Limb (tissue), 2 donors: ENCODE results near the gene SKAP1.
"Not testable (repeated sequence)": the region's sequence is repeated elsewhere in the genome, so short reads cannot be mapped to it uniquely, and the experiment has no call there.

ENCODE experiments used
- DNase-seq, 2 donors: peaks; one replicate each; pipeline ENCODE4 v3.0.0-alpha.2; 2016; ENCODE audit errors: extremely low spot score in 2 of 2

Gene SKAP1

GRCh38 chr17:48413613-48414405 lies 16.2 kb downstream of the SKAP1 start:
- no peak for DNase-seq

GRCh38 chr17:48412841-48413240 lies 17.2 kb downstream of the SKAP1 start:
- no peak for DNase-seq

DNA sequence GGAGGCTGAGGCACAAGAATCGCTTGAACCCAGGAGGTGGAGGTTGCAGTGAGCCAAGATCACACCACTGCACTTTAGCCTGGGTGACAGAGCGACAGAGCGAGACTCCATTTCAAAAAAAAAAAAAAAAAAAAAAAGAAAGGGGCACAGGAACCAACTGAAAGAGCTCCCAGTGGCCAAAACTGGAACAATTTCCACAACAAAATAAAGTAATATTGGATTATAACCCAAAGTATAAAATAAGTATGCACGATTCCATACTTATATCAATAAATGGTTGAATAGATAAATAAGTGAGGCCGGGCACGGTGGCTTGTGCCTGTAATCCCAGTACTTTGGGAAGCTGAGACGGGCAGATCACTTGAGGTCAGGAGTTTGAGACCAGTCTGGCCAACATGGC lies 19.2 kb downstream of the SKAP1 start:
- not testable (repeated sequence) for DNase-seq

DNA sequence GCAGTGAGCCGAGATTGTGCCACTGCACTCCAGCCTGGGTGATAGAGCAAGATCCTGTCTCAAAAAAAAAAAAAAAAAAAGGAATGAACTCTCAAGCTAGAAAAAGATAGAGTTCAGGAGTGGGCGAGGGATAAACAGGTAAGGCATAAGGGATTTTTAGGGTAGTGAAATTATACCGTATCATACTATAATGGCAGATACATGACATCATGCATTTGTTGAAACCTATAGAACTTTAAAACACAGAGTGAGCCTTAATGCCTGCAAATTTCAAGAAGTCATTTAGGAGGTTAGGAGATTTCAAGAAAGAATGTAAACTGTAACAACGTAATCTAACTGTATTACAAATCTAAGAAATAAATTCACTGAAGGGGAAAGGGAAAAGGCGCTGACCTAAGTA lies 20.4 kb downstream of the SKAP1 start:
- DNase-seq = no peak

DNA sequence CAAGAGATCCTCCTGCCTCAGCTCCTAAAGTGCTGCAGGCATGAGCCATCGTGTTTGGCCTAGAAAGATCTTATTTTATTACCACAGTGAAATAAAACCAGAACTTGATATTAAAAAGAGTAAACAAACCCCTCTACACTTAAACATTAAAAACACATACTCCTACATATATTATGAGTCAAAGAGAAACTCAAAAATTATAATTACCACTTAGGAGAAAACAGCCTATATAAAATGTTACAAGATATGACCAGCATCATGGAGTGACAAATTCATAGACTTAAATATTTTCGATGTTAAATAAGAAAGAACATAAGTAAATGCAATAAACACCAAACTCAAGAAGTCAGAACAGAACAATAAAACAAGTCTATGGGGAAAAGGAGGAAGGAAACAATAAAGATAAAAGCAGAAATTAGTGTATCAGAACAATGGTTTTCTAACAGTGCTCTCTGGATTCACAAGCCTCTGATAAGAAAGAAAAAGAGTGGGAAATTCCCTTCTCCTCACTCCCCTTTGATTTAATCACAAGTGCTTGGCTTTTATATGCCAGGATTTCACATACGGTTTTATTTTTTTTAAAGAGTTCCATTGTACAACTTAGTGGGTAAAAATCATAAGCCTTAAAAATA lies 23.0 kb downstream of the SKAP1 start:
- DNase-seq = no peak

DNA sequence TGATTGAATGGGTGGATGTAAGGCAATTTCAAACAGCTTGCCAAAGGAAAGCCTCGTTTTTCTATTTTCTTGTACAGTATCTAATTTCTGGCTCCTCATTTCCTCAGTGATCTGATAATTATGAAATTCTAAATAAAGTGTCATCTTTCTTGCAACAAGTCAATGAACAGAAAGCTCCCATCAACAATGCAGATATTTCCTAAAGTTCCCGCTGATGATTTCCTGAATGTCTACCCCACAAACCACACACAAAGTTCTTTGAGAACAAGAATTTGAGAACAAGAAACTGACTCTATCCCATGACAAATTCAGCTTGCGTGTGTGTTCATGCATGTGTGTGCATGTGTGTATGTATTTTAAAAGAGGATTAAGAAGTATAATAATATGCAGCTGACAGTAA lies 35.2 kb downstream of the SKAP1 start:
- DNase-seq = no peak

DNA sequence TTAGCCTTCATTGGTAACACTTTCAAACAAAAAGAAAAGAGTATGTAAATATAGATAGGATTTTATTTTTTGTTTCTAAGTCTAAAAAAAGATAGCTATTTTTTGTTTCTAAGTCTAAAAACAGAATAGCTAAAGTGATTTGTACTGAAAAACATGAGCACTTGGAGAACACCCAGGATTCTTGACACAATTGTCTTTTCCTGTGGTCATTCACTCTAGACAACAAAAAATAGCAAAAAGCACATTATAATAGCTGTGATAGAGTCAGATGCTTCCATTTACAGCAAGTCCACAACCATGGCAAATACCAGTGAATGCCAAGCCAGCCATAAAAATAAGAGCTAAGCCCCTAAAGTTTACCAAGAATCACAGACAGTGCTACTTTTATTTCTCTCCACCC lies 36.7 kb downstream of the SKAP1 start:
- DNase-seq = no peak

DNA sequence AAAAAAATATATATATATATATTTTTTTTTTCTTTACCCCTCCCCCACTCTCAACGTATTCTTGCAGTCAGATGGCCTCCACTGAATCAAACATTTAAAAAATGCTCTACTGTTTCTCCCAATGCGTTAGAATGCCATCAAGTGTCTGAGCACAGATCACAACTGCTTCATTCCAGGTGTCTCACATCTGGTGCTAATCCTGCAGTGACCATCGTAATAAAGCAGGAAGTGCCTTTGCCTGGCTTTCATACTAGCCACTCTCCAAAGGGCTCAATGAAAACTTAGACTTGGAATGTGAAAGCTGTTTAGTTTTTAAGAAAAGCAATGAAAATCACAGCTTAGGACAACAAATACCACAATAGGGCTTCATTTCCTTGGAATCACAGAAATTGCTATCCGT lies 37.2 kb downstream of the SKAP1 start:
- no peak for DNase-seq

DNA sequence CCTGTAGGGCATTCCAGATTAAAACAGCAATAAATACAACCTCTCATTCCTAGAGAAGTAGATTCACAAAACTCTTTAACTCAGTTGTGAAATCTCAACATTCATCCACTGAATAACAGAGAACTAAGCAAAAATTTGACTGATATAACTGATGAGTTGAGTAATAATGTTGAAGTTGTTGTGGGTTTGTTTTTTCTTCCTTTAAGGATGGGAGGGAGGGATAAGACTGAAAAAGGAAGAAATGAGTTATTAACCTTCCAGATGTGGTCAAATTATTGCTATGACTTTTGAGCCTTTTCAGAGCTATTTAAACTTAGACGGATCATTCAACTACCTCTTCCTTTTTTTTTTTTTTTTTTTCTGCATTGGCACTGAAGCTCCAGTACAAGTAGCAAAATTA lies 38.6 kb downstream of the SKAP1 start:
- no peak for DNase-seq

DNA sequence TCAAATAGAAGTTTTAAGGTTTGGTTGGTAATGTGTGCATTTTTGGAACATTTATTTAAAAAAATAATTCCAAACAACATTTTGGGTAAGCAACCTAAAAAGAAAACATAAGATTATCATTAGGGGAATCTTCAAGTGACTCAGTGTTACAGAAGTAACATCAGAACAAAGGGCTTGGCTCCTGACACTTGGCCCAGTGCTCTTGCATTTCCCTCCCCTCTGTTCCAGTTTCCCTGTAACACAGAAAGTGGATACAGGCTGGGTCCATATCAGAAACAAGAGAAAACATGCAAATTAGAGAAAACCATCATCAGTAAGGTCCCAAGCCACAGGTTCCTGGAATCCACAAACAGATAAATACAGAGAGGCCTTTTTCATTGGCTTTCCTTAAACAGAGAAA lies 40.1 kb downstream of the SKAP1 start:
- no peak for DNase-seq

GRCh38 chr17:48388955-48389743 lies 40.9 kb downstream of the SKAP1 start:
- no peak for DNase-seq

- no peak for DNase-seq
These were observed 43.2 kb downstream of the SKAP1 start for GRCh38 chr17:48386826-48387225.

GRCh38 chr17:48385319-48385718 lies 44.7 kb downstream of the SKAP1 start:
- DNase-seq = no peak

- no peak for DNase-seq
These were observed 45.9 kb downstream of the SKAP1 start for GRCh38 chr17:48384164-48384563.

DNA sequence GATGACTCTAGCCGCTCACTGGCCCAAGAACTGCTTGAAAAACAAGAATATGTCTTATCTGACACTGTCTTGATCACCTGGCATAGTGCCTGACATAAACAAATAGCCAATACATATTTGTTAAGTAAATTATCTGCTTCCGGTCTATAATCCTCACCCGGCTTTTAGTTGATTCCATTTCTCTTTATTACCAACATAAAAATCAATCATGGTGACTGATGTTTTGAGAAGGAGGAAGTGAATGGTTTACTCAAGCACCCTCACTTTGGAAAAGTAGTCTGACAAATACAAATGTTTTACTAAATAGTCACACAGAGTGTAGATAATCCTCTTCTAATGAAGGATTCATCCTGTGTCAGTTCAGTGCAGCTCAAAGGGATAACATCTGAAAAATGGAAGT lies 47.0 kb downstream of the SKAP1 start:
- no peak for DNase-seq

DNA sequence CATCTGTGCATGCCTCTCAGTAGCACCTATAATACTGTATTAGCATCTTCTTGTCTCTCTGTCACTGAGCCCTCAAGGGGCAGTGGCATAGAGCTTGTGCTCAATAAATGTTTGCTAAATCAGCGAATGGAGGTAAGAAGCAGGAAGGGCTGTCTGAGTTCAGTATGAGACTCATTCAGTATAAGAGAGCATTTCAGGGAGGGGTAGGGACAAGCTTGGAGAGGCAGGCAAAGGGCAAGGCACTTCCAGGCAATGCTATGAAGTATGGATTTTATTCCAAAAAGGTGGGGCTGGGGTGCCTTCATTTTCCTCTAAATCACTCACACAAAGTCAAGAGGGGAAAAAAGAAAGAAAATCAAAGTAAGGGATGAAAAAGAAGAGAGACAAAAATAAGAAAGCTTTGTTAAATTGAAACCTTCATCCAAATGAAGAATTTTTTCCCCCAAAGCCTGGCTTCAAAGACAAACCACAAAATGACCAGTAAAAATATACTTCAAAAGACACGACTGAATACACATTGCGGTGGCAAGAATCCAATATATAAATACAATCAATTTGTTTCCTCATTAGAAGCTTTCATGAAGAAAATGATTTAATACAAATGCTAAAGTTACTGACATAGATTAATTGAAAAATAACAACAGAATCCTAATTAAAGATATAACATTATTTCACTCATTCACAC lies 51.2 kb downstream of the SKAP1 start:
- DNase-seq = no peak

GRCh38 chr17:48378238-48378637 lies 51.8 kb downstream of the SKAP1 start:
- DNase-seq = no peak

- no peak for DNase-seq
These were observed 53.2 kb downstream of the SKAP1 start for GRCh38 chr17:48376682-48377325.

GRCh38 chr17:48375356-48375755 lies 54.7 kb downstream of the SKAP1 start:
- DNase-seq = no peak

DNA sequence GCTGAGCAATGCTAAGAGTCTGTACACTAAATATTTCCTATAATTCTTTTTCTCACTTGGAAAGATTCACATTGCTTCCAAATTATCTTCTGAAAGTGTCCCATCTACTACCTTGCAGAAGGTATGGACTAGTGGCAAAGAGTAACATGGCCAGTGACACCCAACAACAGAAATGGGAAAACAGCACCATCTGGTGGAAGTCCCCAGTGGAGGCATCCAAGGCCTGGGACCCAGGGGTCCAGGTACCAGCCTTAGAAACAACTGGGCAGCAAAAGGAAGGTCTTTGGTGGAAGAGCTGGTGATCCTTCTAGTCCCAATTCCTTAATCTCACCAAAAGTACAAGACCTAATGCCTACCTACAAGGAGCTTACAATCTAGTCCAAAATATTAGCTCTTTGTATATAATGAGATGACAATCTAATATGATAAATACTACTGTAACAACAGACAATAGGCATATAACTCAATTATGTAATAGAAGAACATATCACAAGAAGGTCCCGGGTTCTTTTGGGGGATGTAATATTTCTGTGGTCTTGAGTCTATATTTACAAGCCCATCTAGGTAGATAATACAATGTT lies 55.3 kb downstream of the SKAP1 start:
- no peak for DNase-seq

DNA sequence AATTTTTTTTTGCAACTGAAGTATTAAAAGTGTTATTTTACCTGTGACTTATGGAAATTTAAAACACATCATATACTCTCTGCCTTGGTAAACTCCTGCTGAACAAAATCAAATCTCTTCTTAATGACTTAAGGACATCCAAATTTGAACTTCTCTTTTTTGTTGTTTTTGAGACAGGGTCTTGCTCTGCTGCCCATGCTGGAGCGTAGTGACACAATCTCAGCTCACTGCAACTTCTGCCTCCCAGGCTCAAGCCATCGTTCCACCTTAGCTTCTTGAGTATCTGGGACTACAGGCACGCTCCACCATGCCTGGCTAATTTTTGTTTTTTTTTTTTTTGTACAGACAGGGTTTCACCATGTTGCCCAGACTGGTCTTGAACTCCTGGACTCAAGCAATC lies 56.1 kb downstream of the SKAP1 start:
- no peak for DNase-seq
